Sigmoid colon (tissue), 7 donors: ENCODE results near the gene GPC5. TPM values are rescaled to one million over a fixed set of nuclear protein-coding genes. Genes with fewer than 3 reads are reported as not detected.
"Not testable (repeated sequence)": the region's sequence is repeated elsewhere in the genome, so short reads cannot be mapped to it uniquely, and the experiment has no call there.

Experiments used
- DNase-seq: peaks from one replicate; pipeline ENCODE4 v3.0.0-alpha.2; 2019
- H3K27ac ChIP-seq, 4 donors: fragments of 200-600 bp; sonication (generic); one replicate each; pipeline ENCODE4 v1.5.1; 2016 to 2019; ENCODE audit warnings: mild to moderate bottlenecking in 1 of 4
- H3K27me3 ChIP-seq, 3 donors: fragments of 200-600 bp; sonication (generic); one replicate each; pipeline ENCODE4 v1.5.1; 2019; ENCODE audit warnings: mild to moderate bottlenecking in 1 of 3
- H3K36me3 ChIP-seq, 4 donors: fragments of 200-600 bp; sonication (generic); one replicate each; pipeline ENCODE4 v1.5.1; 2016 to 2019
- H3K4me1 ChIP-seq, 4 donors: fragments of 200-600 bp; sonication (generic); one replicate each; pipeline ENCODE4 v1.5.1; 2017 to 2019
- H3K4me3 ChIP-seq, 4 donors: fragments of 200-600 bp; sonication (generic); one replicate each; pipeline ENCODE4 v1.5.1; 2017 to 2019; ENCODE audit warnings: mild to moderate bottlenecking in 2 of 4, moderate library complexity in 1 of 4
- H3K9me3 ChIP-seq, 4 donors: fragments of 200-600 bp in 3 of 4; sonication (generic) in 3 of 4; one replicate each; pipeline versions ENCODE4 v1.5.1 to v1.6.1; 2013 to 2019
- CTCF ChIP-seq, 4 experiments: fragments of 450-650 bp in 3 of 4; fragments of 200-600 bp in 1 of 4; IDR thresholded peaks; one replicate each; pipeline ENCODE4 v1.5.1; 2016 to 2019; ENCODE audit warnings: antibody characterized with exemption in 4 of 4, mild to moderate bottlenecking in 3 of 4, moderate library complexity in 2 of 4
- EP300 ChIP-seq, 4 donors: sonication (generic); formaldehyde crosslinking; IDR thresholded peaks; one replicate each; pipeline ENCODE4 v1.6.1; 2017; ENCODE audit warnings: antibody characterized with exemption in 4 of 4
- POLR2A ChIP-seq, 2 donors: fragments of 450-650 bp; IDR thresholded peaks; one replicate each; pipeline ENCODE4 v1.6.1; 2016; ENCODE audit warnings: antibody characterized with exemption in 2 of 2, mild to moderate bottlenecking in 2 of 2, moderate library complexity in 2 of 2
- POLR2AphosphoS5 ChIP-seq, 4 donors: sonication (generic); formaldehyde crosslinking; IDR thresholded peaks; one replicate each; pipeline ENCODE4 v1.6.1; 2017; ENCODE audit warnings: antibody characterized with exemption in 4 of 4
- WGBS, 2 donors: extraction: QIAGEN DNeasy Blood & Tissue Kit; methylation state at CpG; one replicate each; pipeline ENCODE4 v1.1.7; 2013; 5-methylcytosine and 5-hydroxymethylcytosine counted together
- intact Hi-C: fragments of 100-400 bp; cut with DNase I; formaldehyde crosslinking; loops from one replicate; pipeline ENCODE4 v1.15.1; 2023
- polyA plus RNA-seq, 3 donors: library from polyadenylated mRNA; stranded (reverse); fragments of 200-250 nt; gene quantifications; one replicate each; pipeline ENCODE4 v1.2.3, GENCODE V29; 2013
- total RNA-seq, 4 donors: library from RNA; depleted of rRNA; stranded (reverse); fragments of >200 nt; gene quantifications; one replicate each; pipeline ENCODE4 v1.1.0, GENCODE V29; 2016
- donor health status: healthy with polysubstance abuse.
- donor health status: Bipolar disorder and iron deficiency.
- donor health status: healthy.

GPC5 gene
- total and polyA plus RNA-seq, 7 donors: 0.39 to 3.9 (median 2.9) TPM; not detected in 2

- intact Hi-C loops: no loop called here
- Histone ChIP-seq H3K36me3 (no peaks in the 10 kb centered on the region), H3K4me1 (no peaks in the 10 kb centered on the region), H3K9me3 (no peaks in the 10 kb centered on the region), H3K4me3 (no peak overlapping the region), H3K27me3 (no peaks in the 10 kb centered on the region), H3K27ac (no peak overlapping the region)
- TF ChIP-seq POLR2A (IDR thresholded peaks at IDR 0.05): no peak
- DNase-seq: no peak
These were observed 1295.6 kb downstream of the GPC5 start for GRCh38 chr13:92694047-92694446.

- H3K9me3 ChIP-seq, H3K4me3 ChIP-seq, H3K4me1 ChIP-seq, DNase-seq, H3K36me3 ChIP-seq, intact Hi-C loops, H3K27me3 ChIP-seq, H3K27ac ChIP-seq: not testable (repeated sequence)
- 87 to 91% methylated on average over 4 of the region's 4 CpGs for WGBS, 2 donors
These were observed 1297.4 kb downstream of the GPC5 start for GRCh38 chr13:92695827-92696226.

- DNase-seq: no peak
- WGBS, 2 donors: 55 to 62% methylated on average over 6 of the region's 6 CpGs
- TF ChIP-seq CTCF (IDR thresholded peaks at IDR 0.05) (peak in 1 of 4 experiments; percentile 23), POLR2AphosphoS5 (IDR thresholded peaks at IDR 0.05) (no peak)
- Histone ChIP-seq H3K9me3 (peaks cover 0 to 4% (median 0%) of the 10 kb centered on the region in 4 donors), H3K36me3 (no peaks in the 10 kb centered on the region), H3K4me1 (no peaks in the 10 kb centered on the region), H3K4me3 (no peak overlapping the region), H3K27ac (no peak overlapping the region), H3K27me3 (no peaks in the 10 kb centered on the region)
- intact Hi-C loops: no loop called here
These were observed 1318.3 kb downstream of the GPC5 start for GRCh38 chr13:92716749-92717148.

- TF ChIP-seq EP300 (IDR thresholded peaks at IDR 0.05) (no peak), CTCF (IDR thresholded peaks at IDR 0.05) (no peak), POLR2AphosphoS5 (IDR thresholded peaks at IDR 0.05) (no peak), POLR2A (IDR thresholded peaks at IDR 0.05) (no peak)
These were observed 1319.4 kb downstream of the GPC5 start for GRCh38 chr13:92717857-92718256.

GRCh38 chr13:92719868-92720267 is 1321.4 kb downstream of the GPC5 start:
- TF ChIP-seq CTCF (IDR thresholded peaks at IDR 0.05) (no peak), POLR2AphosphoS5 (IDR thresholded peaks at IDR 0.05) (no peak), EP300 (IDR thresholded peaks at IDR 0.05) (no peak), POLR2A (IDR thresholded peaks at IDR 0.05) (no peak)
- no peak overlapping the region for H3K4me3 ChIP-seq
- H3K27me3 ChIP-seq: no peaks in the 10 kb centered on the region
- no peak overlapping the region for H3K27ac ChIP-seq
- H3K36me3 ChIP-seq: no peaks in the 10 kb centered on the region
- no peaks in the 10 kb centered on the region for H3K4me1 ChIP-seq
- peaks cover 0 to 4% (median 0%) of the 10 kb centered on the region in 4 donors for H3K9me3 ChIP-seq
- intact Hi-C loops: no loop called here
- no peak for DNase-seq

More at GRCh38 chr13:92717857-92718256, 1319.4 kb downstream of the GPC5 start:
- no peak overlapping the region for H3K4me3 ChIP-seq
- no peaks in the 10 kb centered on the region for H3K4me1 ChIP-seq
- H3K36me3 ChIP-seq: no peaks in the 10 kb centered on the region
- intact Hi-C loops: no loop called here
- 53 to 84% methylated on average over 2 of the region's 2 CpGs for WGBS, 2 donors
- no peaks in the 10 kb centered on the region for H3K27me3 ChIP-seq
- no peak overlapping the region for H3K27ac ChIP-seq
- no peak for DNase-seq
- H3K9me3 ChIP-seq: peaks cover 0 to 2% (median 0%) of the 10 kb centered on the region in 4 donors

- H3K27ac ChIP-seq: no peak overlapping the region
- TF ChIP-seq EP300 (IDR thresholded peaks at IDR 0.05): no peak
- TF ChIP-seq POLR2A (IDR thresholded peaks at IDR 0.05): no peak
- no peak for TF ChIP-seq CTCF (IDR thresholded peaks at IDR 0.05)
- TF ChIP-seq POLR2AphosphoS5 (IDR thresholded peaks at IDR 0.05): no peak
- no peak overlapping the region for H3K4me3 ChIP-seq
- no peaks in the 10 kb centered on the region for H3K36me3 ChIP-seq
- DNase-seq: no peak
- H3K4me1 ChIP-seq: no peaks in the 10 kb centered on the region
- peaks cover 0 to 4% (median 0%) of the 10 kb centered on the region in 4 donors for H3K9me3 ChIP-seq
- intact Hi-C loops: no loop called here
- H3K27me3 ChIP-seq: no peaks in the 10 kb centered on the region
These were observed 1323.2 kb downstream of the GPC5 start for GRCh38 chr13:92721620-92722019.
